GM12892 (cell line): ENCODE data around the gene TRMT1.

ENCODE experiments used
- POLR2A ChIP-seq: IDR thresholded peaks from 2 replicates; pipeline ENCODE4 v1.6.1; 2011; ENCODE audit warnings: low read depth, low read length, control low read depth
- POLR2AphosphoS5 ChIP-seq: IDR thresholded peaks from 2 replicates; pipeline ENCODE4 v1.6.1; 2011; ENCODE audit warnings: low read depth, low read length, control low read depth
- TAF1 ChIP-seq: IDR thresholded peaks from 2 replicates; pipeline ENCODE4 v1.6.1; 2011; ENCODE audit warnings: low read depth, mild to moderate bottlenecking, control low read depth, low read length, borderline replicate concordance

- TF ChIP-seq POLR2AphosphoS5 (no peak), POLR2A (no peak), TAF1 (no peak)
Observed at GRCh38 chr19:13066933-13067807, 49.4 kb downstream of the TRMT1 start.
